ENCODE measurements around the gene THSD1.

GRCh38 chr13:52348071-52348470 lies 57.9 kb downstream of the THSD1 start:
- TF ChIP-seq CTCF (IDR thresholded peaks at IDR 0.05) (no peak), EZH2 (IDR thresholded peaks at IDR 0.05; ENCODE audit: borderline replicate concordance, insufficient read depth, low read depth, low read length, poor library complexity, severe bottlenecking) (no peak)

Data from B cell (primary cell).